ENCODE measurements around the gene FHOD3. TPM values are rescaled to one million over a fixed set of nuclear protein-coding genes. Genes with fewer than 3 reads are reported as not detected.

FHOD3 gene
- total and polyA plus RNA-seq, 2 of the 13 experiments (the other 11 are each of a cell fraction or from before 2014, with no cell fraction given): 0.07 TPM; not detected in 1

DNA sequence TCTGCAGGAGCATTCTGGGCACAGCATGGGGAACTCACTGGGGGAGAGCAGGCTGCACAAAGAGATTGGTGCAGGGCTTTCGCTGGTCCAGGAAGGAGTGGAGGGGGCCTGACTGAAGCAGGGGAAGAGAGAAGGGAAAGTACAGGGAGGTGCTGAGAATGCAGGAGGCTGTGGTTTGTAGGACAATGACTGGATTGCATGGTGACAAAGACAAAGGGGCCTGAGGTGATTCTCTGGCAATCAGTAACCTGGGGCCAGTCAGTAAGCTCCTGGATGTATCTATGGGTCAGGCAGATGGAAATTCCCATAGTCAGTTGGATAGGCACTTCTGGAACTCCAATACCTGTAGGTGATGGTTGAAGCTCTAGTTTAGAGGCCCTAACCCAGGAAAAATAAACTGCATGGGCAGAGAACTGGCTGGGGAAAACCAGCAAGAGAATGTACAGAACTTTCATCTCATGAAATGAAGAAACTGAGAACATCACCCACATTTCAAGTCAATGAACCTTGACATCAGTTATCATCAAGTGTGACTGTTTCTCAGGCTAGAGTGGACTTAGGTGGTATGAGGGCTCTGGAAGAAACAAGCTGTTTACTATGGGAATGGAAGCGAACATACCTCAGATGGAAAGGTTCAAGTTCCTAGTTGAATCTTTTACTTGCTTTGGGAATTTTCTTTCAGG, 338.0 kb downstream of the FHOD3 start (continued):
- TF ChIP-seq ASH2L (IDR thresholded peaks at IDR 0.05; ENCODE audit: insufficient read length, low read depth, low read length): no peak
- no peak for TF ChIP-seq PAWR (CRISPR knock-in tag; IDR thresholded peaks at IDR 0.05; ENCODE audit: borderline replicate concordance)
- no peak for TF ChIP-seq ARNTL (CRISPR knock-in tag; IDR thresholded peaks at IDR 0.05)
- no peak for TF ChIP-seq ZNF629 (CRISPR knock-in tag; conservative IDR thresholded peaks at IDR 0.05)
- TF ChIP-seq, protein P1, sequence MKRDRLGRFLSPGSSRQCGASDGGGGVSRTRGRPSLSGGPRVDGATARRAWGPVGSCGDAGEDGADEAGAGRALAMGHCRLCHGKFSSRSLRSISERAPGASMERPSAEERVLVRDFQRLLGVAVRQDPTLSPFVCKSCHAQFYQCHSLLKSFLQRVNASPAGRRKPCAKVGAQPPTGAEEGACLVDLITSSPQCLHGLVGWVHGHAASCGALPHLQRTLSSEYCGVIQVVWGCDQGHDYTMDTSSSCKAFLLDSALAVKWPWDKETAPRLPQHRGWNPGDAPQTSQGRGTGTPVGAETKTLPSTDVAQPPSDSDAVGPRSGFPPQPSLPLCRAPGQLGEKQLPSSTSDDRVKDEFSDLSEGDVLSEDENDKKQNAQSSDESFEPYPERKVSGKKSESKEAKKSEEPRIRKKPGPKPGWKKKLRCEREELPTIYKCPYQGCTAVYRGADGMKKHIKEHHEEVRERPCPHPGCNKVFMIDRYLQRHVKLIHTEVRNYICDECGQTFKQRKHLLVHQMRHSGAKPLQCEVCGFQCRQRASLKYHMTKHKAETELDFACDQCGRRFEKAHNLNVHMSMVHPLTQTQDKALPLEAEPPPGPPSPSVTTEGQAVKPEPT (CRISPR knock-in tag; IDR thresholded peaks at IDR 0.05; ENCODE audit: low read depth): no peak
- TF ChIP-seq, protein P2, sequence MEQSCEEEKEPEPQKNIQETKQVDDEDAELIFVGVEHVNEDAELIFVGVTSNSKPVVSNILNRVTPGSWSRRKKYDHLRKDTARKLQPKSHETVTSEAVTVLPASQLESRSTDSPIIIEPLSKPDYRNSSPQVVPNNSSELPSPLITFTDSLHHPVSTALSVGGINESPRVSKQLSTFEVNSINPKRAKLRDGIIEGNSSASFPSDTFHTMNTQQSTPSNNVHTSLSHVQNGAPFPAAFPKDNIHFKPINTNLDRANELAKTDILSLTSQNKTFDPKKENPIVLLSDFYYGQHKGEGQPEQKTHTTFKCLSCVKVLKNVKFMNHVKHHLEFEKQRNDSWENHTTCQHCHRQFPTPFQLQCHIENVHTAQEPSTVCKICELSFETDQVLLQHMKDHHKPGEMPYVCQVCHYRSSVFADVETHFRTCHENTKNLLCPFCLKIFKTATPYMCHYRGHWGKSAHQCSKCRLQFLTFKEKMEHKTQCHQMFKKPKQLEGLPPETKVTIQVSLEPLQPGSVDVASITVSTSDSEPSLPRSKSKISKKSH (CRISPR knock-in tag; IDR thresholded peaks at IDR 0.05; ENCODE audit: borderline replicate concordance): no peak
- no peak for TF ChIP-seq ZNF235 (CRISPR knock-in tag; IDR thresholded peaks at IDR 0.05; ENCODE audit: borderline replicate concordance)
- no peak for TF ChIP-seq CAMTA2 (CRISPR knock-in tag; IDR thresholded peaks at IDR 0.05; ENCODE audit: borderline replicate concordance)
- TF ChIP-seq ZNF703 (CRISPR knock-in tag; IDR thresholded peaks at IDR 0.05; ENCODE audit: borderline replicate concordance): no peak
- TF ChIP-seq, protein P3, sequence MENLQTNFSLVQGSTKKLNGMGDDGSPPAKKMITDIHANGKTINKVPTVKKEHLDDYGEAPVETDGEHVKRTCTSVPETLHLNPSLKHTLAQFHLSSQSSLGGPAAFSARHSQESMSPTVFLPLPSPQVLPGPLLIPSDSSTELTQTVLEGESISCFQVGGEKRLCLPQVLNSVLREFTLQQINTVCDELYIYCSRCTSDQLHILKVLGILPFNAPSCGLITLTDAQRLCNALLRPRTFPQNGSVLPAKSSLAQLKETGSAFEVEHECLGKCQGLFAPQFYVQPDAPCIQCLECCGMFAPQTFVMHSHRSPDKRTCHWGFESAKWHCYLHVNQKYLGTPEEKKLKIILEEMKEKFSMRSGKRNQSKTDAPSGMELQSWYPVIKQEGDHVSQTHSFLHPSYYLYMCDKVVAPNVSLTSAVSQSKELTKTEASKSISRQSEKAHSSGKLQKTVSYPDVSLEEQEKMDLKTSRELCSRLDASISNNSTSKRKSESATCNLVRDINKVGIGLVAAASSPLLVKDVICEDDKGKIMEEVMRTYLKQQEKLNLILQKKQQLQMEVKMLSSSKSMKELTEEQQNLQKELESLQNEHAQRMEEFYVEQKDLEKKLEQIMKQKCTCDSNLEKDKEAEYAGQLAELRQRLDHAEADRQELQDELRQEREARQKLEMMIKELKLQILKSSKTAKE (CRISPR knock-in tag; IDR thresholded peaks at IDR 0.05; ENCODE audit: borderline replicate concordance): no peak
- no peak for TF ChIP-seq PHF8 (CRISPR knock-in tag; IDR thresholded peaks at IDR 0.05)
- no peak for TF ChIP-seq RFXAP (CRISPR knock-in tag; IDR thresholded peaks at IDR 0.05; ENCODE audit: borderline replicate concordance)
- TF ChIP-seq MXI1 (IDR thresholded peaks at IDR 0.05; ENCODE audit: borderline replicate concordance, low read depth, low read length): no peak

Data from HepG2 (cell line).